Measurements from ENCODE around the gene SLC25A26. TPM values are rescaled to one million over a fixed set of nuclear protein-coding genes. Genes with fewer than 3 reads are reported as not detected.

The SLC25A26 gene
- total RNA-seq, 2 donors from 2014 or later, result 17.1 to 17.8 TPM

- no peaks in the 10 kb centered on the region for H3K4me1 ChIP-seq
- no peak overlapping the region for H3K27ac ChIP-seq
- H3K36me3 ChIP-seq, result no peaks in the 10 kb centered on the region
- H3K9me3 ChIP-seq, result no peaks in the 10 kb centered on the region
- DNase-seq, result no peak
- intact Hi-C loops (cut with DNase I), result no loop called here
- TF ChIP-seq, protein P1, sequence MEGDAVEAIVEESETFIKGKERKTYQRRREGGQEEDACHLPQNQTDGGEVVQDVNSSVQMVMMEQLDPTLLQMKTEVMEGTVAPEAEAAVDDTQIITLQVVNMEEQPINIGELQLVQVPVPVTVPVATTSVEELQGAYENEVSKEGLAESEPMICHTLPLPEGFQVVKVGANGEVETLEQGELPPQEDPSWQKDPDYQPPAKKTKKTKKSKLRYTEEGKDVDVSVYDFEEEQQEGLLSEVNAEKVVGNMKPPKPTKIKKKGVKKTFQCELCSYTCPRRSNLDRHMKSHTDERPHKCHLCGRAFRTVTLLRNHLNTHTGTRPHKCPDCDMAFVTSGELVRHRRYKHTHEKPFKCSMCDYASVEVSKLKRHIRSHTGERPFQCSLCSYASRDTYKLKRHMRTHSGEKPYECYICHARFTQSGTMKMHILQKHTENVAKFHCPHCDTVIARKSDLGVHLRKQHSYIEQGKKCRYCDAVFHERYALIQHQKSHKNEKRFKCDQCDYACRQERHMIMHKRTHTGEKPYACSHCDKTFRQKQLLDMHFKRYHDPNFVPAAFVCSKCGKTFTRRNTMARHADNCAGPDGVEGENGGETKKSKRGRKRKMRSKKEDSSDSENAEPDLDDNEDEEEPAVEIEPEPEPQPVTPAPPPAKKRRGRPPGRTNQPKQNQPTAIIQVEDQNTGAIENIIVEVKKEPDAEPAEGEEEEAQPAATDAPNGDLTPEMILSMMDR (IDR thresholded peaks at IDR 0.05), result no peak
- no peaks in the 10 kb centered on the region for H3K27me3 ChIP-seq
- H3K4me3 ChIP-seq, result no peak overlapping the region
- no peak overlapping the region for H3K9ac ChIP-seq (ENCODE audit: low read depth in 2 of 2, low read length in 2 of 2)
Measured at GRCh38 chr3:66335671-66336070, 114.9 kb downstream of the SLC25A26 start.

DNA sequence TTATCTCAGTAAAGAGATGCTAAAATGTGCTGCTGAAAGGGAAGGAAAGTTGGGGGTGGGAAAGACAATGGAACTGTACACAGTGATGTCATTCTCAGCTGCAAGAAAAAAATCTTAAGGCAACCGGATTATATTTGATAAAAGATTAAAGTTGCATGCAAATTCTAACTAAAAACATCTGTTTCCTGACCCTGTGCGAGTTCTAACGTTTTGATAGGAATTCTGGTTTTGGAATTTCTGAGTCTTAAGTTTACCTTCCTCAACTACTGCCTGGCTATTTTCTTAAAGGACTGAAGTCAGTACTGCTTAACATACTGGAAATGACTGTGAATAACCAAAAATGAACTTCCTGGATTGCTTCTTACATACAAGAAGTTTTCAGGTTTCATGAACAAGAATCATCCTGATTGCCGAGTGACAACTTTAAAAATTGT lies 115.5 kb downstream of the SLC25A26 start:
- TF ChIP-seq, protein P1 (IDR thresholded peaks at IDR 0.05), result no peak
- Histone ChIP-seq H3K9ac (ENCODE audit: low read depth in 2 of 2, low read length in 2 of 2) (no peak overlapping the region), H3K27ac (no peak overlapping the region), H3K27me3 (no peaks in the 10 kb centered on the region), H3K36me3 (no peaks in the 10 kb centered on the region), H3K9me3 (no peaks in the 10 kb centered on the region), H3K4me1 (no peaks in the 10 kb centered on the region), H3K4me3 (no peak overlapping the region)
- DNase-seq, result no peak
- intact Hi-C loops (cut with DNase I), result no loop called here

DNA sequence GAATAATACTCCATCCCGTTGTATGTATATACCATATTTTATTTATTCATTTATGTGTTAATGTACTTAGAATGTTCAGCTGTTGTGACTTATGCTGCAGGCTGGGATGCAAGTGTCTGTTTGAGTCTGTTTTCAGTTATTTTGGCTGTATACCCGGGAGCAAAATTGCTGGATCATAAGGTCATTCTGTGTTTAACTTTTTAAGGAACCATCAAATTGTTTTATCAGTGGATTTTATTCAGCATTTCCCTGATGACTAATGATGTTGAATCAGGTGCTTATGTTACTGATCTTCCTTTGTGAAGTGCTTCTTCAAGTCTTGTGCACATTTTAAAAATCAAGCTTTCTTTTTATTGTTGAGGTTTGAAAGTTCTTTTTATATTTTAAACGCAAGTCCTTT lies 118.1 kb downstream of the SLC25A26 start:
- Histone ChIP-seq H3K27ac (no peak overlapping the region), H3K9me3 (no peaks in the 10 kb centered on the region), H3K4me3 (no peak overlapping the region), H3K36me3 (no peaks in the 10 kb centered on the region), H3K9ac (ENCODE audit: low read depth in 2 of 2, low read length in 2 of 2) (no peak overlapping the region), H3K4me1 (no peaks in the 10 kb centered on the region), H3K27me3 (no peaks in the 10 kb centered on the region)
- TF ChIP-seq, protein P1 (IDR thresholded peaks at IDR 0.05), result no peak
- DNase-seq, result no peak
- intact Hi-C loops (cut with DNase I), result no loop called here

DNA sequence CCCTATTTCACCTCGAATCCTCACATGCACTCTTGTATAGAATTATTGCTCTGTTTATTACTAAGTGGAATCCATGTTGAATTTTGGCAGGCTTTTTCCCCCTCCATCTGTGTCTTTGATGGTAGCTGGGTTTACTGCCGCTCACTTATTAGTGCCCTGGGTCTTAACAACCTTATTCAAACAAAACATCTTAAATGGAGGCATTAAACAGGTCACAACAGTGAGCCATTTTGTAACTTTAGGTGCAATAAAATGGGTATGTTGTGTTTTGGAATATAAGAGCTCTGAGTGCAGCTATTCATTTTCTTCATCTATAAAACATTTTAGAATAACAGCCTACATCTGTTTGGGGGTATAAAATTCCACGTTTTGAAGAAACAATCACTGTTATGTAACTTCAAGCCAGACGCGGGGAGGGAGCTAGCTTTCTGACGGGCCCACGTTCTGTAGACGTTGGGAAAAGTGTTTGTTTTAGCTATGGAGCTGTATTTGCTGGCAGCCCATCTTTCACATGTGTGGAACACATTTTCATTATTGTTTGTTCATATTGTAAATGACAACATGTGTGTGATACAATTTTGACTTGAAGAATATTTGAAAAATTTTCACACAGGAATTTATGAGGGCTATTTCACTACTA lies 122.0 kb downstream of the SLC25A26 start:
- Histone ChIP-seq H3K36me3 (no peaks in the 10 kb centered on the region), H3K4me1 (no peaks in the 10 kb centered on the region), H3K9me3 (no peaks in the 10 kb centered on the region), H3K27me3 (no peaks in the 10 kb centered on the region), H3K4me3 (no peak overlapping the region), H3K27ac (no peak overlapping the region), H3K9ac (ENCODE audit: low read depth in 2 of 2, low read length in 2 of 2) (no peak overlapping the region)
- TF ChIP-seq, protein P1 (IDR thresholded peaks at IDR 0.05), result no peak
- DNase-seq, result no peak
- intact Hi-C loops (cut with DNase I), result no loop called here

DNA sequence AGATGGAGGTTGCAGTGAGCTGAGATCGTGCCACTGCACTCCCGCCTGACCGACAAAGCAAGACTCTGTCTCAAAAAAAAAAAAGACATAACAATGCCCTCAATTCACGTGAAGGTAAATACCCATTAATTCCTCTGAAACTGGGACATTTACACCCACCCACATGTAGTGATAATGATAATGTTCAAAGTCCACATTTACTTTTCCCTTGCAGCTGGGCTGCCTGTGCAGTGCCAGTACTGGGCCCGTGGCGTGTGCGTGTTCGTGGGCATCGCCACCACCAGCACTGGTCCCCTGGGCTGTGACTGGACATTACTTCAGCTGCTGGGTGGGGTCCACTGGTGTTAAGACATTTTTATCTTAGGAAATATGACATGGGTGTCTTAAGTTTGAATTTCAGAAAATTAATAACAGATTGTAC lies 123.6 kb downstream of the SLC25A26 start:
- Histone ChIP-seq H3K9ac (ENCODE audit: low read depth in 2 of 2, low read length in 2 of 2) (no peak overlapping the region), H3K27me3 (no peaks in the 10 kb centered on the region), H3K4me3 (no peak overlapping the region), H3K4me1 (no peaks in the 10 kb centered on the region), H3K27ac (peak overlapping the region; percentile 24), H3K9me3 (no peaks in the 10 kb centered on the region), H3K36me3 (no peaks in the 10 kb centered on the region)
- DNase-seq, result peak; percentile 36
- TF ChIP-seq, protein P1 (IDR thresholded peaks at IDR 0.05), result no peak
- intact Hi-C loops (cut with DNase I), result no loop called here

Data from colonic mucosa (tissue), 4 donors.